Putamen (tissue), 1 donor: ENCODE results near the gene OASL.
A peak's percentile ranks its signal among the peaks of the same experiment; 100 is the strongest.

Source experiments
- DNase-seq: peaks from one replicate; pipeline ENCODE4 v3.0.0-alpha.2; 2016; ENCODE audit warnings: low spot score

OASL gene

GRCh38 chr12:121015825-121016766, 22.9 kb downstream of the OASL start, which contains the start of gene C12orf43:
TSS of gene C12orf43 (minus strand) at chr12:121016487. CDS start at chr12:121016474, 13 bp downstream.
- DNase-seq = peak; percentile 93

DNA sequence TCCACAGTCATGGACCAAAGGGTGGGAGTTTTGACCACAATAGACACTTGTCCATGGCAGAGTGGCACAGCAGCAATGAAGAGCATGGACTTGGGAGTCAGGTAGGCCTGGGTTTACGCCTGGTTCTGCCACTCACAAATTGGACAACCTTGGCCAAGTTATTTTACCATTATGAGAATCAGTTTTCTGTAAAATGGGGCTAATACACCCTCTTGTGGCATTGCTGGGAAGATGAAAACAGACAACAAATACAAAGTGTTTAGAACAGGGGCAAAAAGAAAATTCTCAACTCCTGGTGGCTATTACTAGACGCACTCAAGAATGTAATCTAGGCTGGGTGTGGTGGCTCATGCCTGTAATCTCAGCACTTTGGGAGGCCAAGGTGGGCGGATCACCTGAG, 25.3 kb downstream of the OASL start:
- no peak for DNase-seq

DNA sequence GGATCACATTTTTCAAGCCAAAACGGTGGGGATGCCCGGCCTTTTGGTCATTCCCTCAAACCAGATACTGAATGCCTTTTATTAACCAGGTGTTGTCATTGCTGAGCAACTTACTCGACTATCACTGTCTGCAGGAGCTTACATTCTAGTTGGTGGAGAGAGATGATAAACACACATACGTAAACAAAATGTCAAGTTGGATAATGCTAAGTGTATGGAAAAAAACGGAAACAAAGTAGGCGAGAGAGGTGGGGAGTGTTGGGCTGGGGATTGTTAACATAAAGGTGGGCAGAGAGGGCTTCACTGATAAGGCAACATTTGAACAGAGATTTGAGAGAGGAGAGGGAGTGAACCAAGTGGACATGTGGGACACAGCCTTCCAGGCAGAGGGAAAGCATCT, 27.2 kb downstream of the OASL start:
- no peak for DNase-seq

DNA sequence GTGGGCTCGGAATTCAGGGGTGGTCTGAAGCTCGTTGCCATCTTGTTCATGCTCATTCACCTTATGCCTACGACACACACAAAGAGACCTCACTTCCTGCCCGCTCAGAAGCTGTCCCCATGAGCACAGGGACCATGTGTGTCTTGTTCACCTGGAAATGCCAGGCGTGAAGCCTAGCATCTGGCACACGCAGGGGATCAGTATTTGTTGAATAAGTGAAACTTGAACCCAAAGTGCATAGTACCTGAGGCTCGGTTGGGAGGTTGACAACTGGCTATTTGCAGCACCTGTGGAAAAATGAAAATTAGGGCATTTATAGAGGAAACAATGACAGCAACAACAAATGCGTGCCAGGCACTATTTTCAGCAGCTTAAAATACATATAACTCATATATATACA, 28.2 kb downstream of the OASL start:
- no peak for DNase-seq

- no peak for DNase-seq
Measured at GRCh38 chr12:121009741-121010140, 29.3 kb downstream of the OASL start.

DNA sequence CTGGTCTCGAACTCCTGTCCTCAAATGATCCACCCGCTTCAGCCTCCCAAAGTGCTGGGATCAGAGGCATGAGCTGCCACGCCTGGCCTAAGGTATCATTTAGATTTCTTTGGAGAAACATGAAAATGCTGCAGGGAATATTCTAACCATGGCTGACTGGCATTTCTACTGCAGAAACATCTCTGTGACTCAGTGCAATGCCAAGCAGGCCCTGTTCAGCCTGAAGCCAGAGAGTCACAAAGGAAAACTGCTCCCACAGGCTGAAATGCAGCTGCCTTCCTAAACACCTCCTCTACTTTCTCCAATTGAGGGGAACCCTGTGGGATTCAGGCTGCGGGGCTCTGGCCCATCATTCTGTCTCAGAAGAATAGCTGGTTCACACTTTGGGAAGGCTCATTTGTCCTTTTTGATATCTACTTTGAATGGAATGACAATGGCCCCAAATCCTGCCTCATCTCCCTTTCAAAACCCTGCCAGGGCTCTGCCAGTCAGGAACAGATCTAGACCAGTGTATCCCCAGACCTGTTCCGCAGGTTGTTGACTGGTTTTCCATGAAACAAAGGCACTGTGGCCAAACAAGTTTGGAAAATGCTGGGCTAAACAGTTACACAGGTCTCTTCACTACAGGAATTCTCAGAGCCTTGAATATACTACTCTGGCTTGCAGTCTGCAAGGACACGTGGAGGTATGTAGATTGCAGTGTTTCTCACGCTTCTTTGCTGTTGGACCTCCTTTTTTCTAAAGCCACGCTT, 30.5 kb downstream of the OASL start:
- DNase-seq = no peak

DNA sequence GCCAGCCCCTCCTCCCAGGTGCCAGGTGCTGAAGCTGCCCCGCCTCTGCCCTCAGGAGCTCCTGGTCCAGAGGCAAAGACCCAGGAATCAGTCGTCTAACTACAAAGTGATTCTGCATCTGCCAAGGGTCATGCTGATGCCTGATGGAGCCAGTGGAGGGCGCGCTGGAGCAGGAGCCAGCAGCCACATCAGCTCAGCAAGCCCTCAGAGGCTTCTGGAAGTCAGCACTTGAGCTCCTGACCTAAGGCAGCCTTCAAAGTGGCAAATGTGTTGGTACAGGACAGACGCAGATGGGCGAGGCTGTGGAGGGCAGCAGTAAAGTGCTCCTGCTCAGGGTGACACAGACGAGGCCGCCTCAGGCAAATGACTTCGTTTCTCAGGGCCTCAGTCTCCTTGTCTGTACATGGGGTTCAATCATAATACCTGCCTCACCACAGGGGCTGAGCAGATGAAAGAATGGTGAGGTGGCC, 33.7 kb downstream of the OASL start:
- no peak for DNase-seq

- no peak for DNase-seq
Measured at GRCh38 chr12:121004253-121004815, 34.7 kb downstream of the OASL start.

DNA sequence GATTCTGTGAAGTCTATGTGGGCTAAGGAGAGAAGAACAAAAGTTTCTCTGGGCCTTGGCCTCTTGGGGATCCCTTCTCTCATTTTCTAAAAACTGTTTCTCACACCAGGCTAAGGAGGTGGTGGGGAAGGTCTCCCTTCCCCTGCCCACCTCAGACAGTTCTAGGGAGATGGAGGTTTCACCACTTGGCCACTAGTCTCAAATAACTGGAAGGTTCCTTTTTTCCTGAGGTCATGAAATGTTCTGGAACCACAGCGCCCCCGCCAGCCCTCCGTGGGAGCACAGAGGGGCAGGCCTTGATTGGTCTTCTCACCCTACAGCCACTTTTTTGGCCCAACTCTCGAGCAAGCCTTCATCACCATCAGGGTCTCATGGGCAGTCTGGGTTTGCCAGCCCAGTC, 35.4 kb downstream of the OASL start:
- DNase-seq = no peak

DNA sequence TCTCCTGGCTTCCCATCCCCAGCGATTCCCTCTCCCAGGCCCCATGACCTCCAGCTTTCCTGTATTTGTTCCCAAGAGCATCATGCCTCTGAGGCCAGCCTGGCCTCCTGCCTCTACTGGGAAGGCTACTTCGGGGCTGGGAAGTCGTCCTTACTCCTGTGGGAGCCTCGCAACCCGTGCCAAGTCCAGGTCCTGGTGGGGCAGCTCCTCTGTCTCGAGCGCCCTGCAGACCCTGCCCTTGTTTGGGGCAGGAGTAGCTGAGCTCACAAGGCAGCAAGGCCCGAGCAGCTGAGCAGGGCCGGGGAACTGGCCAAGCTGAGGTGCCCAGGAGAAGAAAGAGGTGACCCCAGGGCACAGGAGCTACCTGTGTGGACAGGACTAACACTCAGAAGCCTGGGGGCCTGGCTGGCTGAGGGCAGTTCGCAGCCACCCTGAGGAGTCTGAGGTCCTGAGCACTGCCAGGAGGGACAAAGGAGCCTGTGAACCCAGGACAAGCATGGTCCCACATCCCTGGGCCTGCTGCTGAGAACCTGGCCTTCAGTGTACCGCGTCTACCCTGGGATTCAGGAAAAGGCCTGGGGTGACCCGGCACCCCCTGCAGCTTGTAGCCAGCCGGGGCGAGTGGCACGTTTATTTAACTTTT, 37.1 kb downstream of the OASL start:
- no peak for DNase-seq

- DNase-seq = no peak
Measured at GRCh38 chr12:121001060-121001459, 38.0 kb downstream of the OASL start.

DNA sequence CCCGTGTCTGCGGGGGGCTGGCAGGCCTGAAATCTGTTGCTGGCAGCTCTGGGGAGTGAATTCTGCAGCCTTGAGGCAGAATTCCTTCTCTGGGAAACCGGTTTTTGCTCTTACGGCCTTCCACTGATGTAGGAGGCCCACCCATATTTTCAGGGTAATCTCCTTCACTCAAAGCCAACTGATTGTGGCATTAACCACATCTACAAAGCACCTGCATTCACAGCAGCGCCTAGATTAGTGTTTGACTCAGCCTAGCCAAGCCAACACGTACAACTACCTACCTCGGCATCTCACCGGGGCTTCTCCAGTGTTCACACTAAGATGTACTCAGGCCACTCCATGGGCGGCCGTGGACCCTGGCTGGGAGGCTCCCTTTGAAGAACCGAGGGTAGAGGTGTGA, 38.5 kb downstream of the OASL start:
- no peak for DNase-seq

- DNase-seq = no peak
Measured at GRCh38 chr12:120999191-121000120, 39.6 kb downstream of the OASL start.

- DNase-seq = no peak
Measured at GRCh38 chr12:120998435-120998834, 40.6 kb downstream of the OASL start.

DNA sequence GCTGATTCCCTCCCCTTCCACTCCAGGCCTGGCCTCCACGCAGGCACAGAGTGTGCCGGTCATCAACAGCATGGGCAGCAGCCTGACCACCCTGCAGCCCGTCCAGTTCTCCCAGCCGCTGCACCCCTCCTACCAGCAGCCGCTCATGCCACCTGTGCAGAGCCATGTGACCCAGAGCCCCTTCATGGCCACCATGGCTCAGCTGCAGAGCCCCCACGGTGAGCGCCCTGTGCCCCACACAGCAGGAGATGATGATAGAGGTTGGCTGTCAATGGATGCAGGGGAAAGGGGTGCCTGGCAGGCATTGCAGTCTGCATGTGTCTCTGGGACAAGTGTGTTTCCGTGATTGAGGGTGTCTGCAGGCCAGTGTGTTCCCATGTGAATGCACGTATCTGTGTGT, 41.6 kb downstream of the OASL start:
- DNase-seq = no peak

DNA sequence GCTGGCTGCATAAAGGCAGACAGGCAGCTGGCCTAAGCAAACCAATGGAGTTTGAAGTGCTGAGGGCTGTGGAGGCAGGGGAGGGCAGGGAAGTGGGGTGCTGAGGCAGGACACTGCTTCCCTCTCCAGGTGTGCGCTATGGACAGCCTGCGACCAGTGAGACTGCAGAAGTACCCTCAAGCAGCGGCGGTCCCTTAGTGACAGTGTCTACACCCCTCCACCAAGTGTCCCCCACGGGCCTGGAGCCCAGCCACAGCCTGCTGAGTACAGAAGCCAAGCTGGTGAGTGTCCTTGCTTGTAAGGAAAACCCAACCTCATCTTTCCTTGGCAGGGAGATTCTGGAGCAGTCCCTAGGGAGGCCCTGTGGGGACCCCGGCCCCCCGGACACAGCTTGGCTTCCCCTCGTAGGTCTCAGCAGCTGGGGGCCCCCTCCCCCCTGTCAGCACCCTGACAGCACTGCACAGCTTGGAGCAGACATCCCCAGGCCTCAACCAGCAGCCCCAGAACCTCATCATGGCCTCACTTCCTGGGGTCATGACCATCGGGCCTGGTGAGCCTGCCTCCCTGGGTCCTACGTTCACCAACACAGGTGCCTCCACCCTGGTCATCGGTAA, 42.8 kb downstream of the OASL start:
- no peak for DNase-seq

DNA sequence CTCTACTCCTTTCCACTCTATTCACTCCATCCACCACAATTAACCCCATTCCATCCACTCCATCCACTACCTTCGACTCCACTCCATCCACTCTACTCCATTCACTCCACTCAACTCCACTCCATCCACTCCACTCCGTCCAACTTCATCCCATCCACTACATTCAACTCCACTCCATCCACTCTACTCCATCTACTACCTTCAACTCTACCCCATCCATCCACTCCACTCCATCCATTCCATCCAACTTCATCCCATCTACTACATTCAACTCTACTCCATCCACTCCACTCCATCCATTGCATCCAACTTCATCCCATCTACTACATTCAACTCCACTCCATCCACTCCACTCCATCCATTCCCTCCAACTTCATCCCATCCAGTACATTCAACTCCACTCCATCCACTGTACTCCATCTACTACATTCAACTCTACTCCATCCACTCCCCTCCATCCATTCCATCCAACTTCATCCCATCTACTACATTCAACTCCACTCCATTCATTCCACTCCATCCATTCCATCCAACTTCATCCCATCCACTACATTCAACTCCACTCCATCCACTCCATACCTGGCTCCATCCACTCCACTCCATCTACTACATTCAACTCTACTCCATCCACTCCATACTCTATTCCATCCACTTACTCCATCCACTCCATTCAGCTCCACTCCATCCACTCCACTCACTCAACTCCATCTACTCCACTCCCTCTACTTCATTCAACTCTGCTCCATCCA, 44.3 kb downstream of the OASL start:
- no peak for DNase-seq

GRCh38 chr12:120994059-120994458, 45.0 kb downstream of the OASL start:
- no peak for DNase-seq

GRCh38 chr12:120993496-120993895, 45.5 kb downstream of the OASL start:
- DNase-seq = no peak

DNA sequence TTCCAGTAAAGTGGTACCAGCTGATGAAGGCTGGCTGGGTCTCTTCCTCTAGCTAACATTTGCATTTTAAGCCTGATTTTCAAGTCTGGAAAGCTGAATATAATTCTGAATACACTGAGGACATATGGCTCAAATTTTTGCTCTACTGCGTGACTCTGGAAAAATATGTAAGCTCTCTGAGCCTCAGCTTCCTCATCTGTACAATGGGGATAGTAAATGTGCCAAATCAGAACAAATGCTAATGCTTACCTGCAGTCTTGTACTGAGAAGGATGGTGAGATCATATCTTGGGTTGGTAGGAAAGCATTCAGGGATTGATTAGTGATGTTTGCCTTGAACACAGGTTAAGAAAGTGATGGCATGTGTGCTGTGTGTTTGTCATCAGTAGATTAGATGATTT, 46.1 kb downstream of the OASL start:
- DNase-seq = no peak
